GM19043 (cell line): ENCODE data around the gene CLCN7.

Source experiments
- ATAC-seq: cut with Tn5 transposase; IDR thresholded peaks from one replicate; pipeline ENCODE4 v1.9.1; 2021; ENCODE audit warnings: low read depth; ENCODE audit not compliant: unreplicated experiment

Gene CLCN7

GRCh38 chr16:1474796-1475551 lies at the start of gene CLCN7:
CLCN7 (minus strand) TSS chr16:1475028; CDS start chr16:1474974, 54 bp downstream.
- peak; percentile 78 for ATAC-seq

GRCh38 chr16:1524366-1524765 lies 49.5 kb upstream of the CLCN7 start:
- ATAC-seq: no peak

GRCh38 chr16:1523581-1524245 lies 48.9 kb upstream of the CLCN7 start:
- no peak for ATAC-seq

- no peak for ATAC-seq
These were observed 45.6 kb upstream of the CLCN7 start for GRCh38 chr16:1520461-1520860.

GRCh38 chr16:1519831-1520230 lies 45.0 kb upstream of the CLCN7 start:
- ATAC-seq: no peak

- ATAC-seq: no peak
These were observed 43.9 kb upstream of the CLCN7 start for GRCh38 chr16:1518626-1519135.

- no peak for ATAC-seq
These were observed 39.7 kb upstream of the CLCN7 start for GRCh38 chr16:1514507-1514906.

- ATAC-seq: no peak
These were observed 37.9 kb upstream of the CLCN7 start for GRCh38 chr16:1512774-1513173.

GRCh38 chr16:1511662-1512569 lies 37.1 kb upstream of the CLCN7 start:
- no peak for ATAC-seq

GRCh38 chr16:1510941-1511351 lies 36.1 kb upstream of the CLCN7 start:
- ATAC-seq: no peak

GRCh38 chr16:1510272-1510671 lies 35.4 kb upstream of the CLCN7 start:
- no peak for ATAC-seq

- ATAC-seq: no peak
These were observed 34.7 kb upstream of the CLCN7 start for GRCh38 chr16:1509307-1510221.

- ATAC-seq: no peak
These were observed 33.8 kb upstream of the CLCN7 start for GRCh38 chr16:1508494-1509187.

GRCh38 chr16:1506494-1507213 lies 31.8 kb upstream of the CLCN7 start:
- ATAC-seq: no peak

- ATAC-seq: no peak
These were observed 31.1 kb upstream of the CLCN7 start for GRCh38 chr16:1505912-1506311.

GRCh38 chr16:1505073-1505844 lies 30.4 kb upstream of the CLCN7 start:
- no peak for ATAC-seq

GRCh38 chr16:1503110-1503955 lies 28.5 kb upstream of the CLCN7 start:
- no peak for ATAC-seq
